ENCODE results near the gene FOXP2. TPM values are rescaled to one million over a fixed set of nuclear protein-coding genes. Genes with fewer than 3 reads are reported as not detected.

Gene FOXP2
- total and polyA plus RNA-seq, 2 of the 4 experiments (the other 2 are of a cell fraction), result 0.89 to 1.1 TPM

DNA sequence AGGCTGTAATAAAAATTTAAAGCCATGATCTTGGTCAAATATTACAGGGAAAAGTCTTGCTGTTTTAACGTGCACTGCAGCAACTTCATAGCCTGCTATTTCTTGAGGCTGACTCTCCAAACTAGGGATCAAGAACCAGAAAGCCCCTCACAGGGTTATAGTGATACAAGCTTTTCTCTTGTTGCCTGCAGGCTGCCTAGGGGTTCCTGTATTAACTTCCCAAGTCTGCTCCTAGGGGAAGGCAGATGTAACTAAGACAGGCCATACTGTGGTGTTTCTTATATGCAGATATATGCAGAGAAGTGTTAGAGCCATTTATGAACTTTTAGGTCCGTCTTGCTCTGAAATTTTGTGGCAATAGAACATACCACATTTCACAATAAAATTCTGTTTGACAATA lies 175.7 kb downstream of the FOXP2 start:
- no peak overlapping the region for H2AFZ ChIP-seq (replicated peaks; ENCODE audit: low read length, poor library complexity)
- intact Hi-C loops (cut with micrococcal nuclease), result no loop called here

More for the DNA sequence above, 175.7 kb downstream of the FOXP2 start:
- Histone ChIP-seq H3K18ac (ENCODE audit: low read depth, low read length) (no peak overlapping the region), H2AK9ac (replicated peaks; ENCODE audit: low read depth, low read length, poor library complexity) (no peak overlapping the region), H3K56ac (ENCODE audit: extremely low read depth, insufficient read depth, low read length) (no peak overlapping the region), H3K79me1 (ENCODE audit: low read depth in 1 of 2, low read length in 2 of 2) (no peaks in the 10 kb centered on the region), H3K4me1 (ENCODE audit: control insufficient read depth, insufficient read depth, low read length) (no peaks in the 10 kb centered on the region), H3K4me2 (ENCODE audit: low read depth, low read length) (no peak overlapping the region), H3K9me3 (ENCODE audit: control insufficient read depth, insufficient read depth, low read length) (no peaks in the 10 kb centered on the region), H3K4me3 (ENCODE audit: insufficient read depth, low read depth, low read length) (no peak overlapping the region), H4K5ac (ENCODE audit: low read depth, low read length) (no peak overlapping the region), H2BK15ac (ENCODE audit: low read depth, low read length) (no peak overlapping the region), H3K9me1 (ENCODE audit: insufficient read depth, low read length) (no peaks in the 10 kb centered on the region), H3K23ac (ENCODE audit: low read depth, low read length) (no peak overlapping the region), H2BK120ac (ENCODE audit: low read depth, low read length) (no peak overlapping the region), H4K91ac (ENCODE audit: insufficient read depth, low read depth, low read length) (no peak overlapping the region), H4K20me1 (ENCODE audit: insufficient read depth, low read length) (no peaks in the 10 kb centered on the region), H3K27ac (ENCODE audit: insufficient read depth, low read length) (no peak overlapping the region), H2BK5ac (ENCODE audit: low read depth, low read length, poor library complexity, severe bottlenecking) (no peak overlapping the region), H4K8ac (ENCODE audit: low read depth in 2 of 2, low read length in 2 of 2) (no peak overlapping the region), H2BK20ac (ENCODE audit: low read depth, low read length) (no peak overlapping the region), H3K4ac (ENCODE audit: low read depth, low read length) (no peak overlapping the region), H3K27me3 (ENCODE audit: control insufficient read depth, insufficient read depth, low read length) (no peaks in the 10 kb centered on the region), H3K36me3 (ENCODE audit: control insufficient read depth, insufficient read depth, low read length) (no peaks in the 10 kb centered on the region), H2AK5ac (ENCODE audit: low read depth, low read length) (no peak overlapping the region), H3K9ac (ENCODE audit: low read depth, low read length) (no peak overlapping the region), H3K14ac (replicated peaks; ENCODE audit: low read depth, low read length) (no peak overlapping the region)
- no peak for DNase-seq
- POLR2A ChIA-PET (ENCODE audit: unreplicated experiment), result no interaction called here
- WGBS, 2 experiments (ENCODE audit: extremely low coverage in 2 of 2, insufficient read length in 1 of 2), result no CpG with 5 or more reads among the region's 2 CpGs
- ATAC-seq (ENCODE audit: low read depth), result no peak
- TF ChIP-seq RFX5 (IDR thresholded peaks at IDR 0.05; ENCODE audit: low read depth, low read length) (no peak), FOS (IDR thresholded peaks at IDR 0.05; ENCODE audit: low read depth, low read length) (no peak), BHLHE40 (IDR thresholded peaks at IDR 0.05; ENCODE audit: low read depth, low read length) (no peak)
- TF ChIP-seq, protein P1, sequence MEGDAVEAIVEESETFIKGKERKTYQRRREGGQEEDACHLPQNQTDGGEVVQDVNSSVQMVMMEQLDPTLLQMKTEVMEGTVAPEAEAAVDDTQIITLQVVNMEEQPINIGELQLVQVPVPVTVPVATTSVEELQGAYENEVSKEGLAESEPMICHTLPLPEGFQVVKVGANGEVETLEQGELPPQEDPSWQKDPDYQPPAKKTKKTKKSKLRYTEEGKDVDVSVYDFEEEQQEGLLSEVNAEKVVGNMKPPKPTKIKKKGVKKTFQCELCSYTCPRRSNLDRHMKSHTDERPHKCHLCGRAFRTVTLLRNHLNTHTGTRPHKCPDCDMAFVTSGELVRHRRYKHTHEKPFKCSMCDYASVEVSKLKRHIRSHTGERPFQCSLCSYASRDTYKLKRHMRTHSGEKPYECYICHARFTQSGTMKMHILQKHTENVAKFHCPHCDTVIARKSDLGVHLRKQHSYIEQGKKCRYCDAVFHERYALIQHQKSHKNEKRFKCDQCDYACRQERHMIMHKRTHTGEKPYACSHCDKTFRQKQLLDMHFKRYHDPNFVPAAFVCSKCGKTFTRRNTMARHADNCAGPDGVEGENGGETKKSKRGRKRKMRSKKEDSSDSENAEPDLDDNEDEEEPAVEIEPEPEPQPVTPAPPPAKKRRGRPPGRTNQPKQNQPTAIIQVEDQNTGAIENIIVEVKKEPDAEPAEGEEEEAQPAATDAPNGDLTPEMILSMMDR (conservative IDR thresholded peaks at IDR 0.05; ENCODE audit: low read depth, low read length), result no peak
- BruUV-seq (replicated peaks), result no TSS peak
- dilution Hi-C loops (cut with HindIII; ENCODE audit: low sequenced_read_pairs, unreplicated experiment), result no loop called here
- in situ Hi-C loops (cut with MboI; ENCODE audit: low sequenced_read_pairs), result no loop called here
- CTCF ChIA-PET, result no interaction called here

All from IMR-90 (cell line).